ENCODE measurements around the gene ZNF528.

- TF ChIP-seq EZH2 (IDR thresholded peaks at IDR 0.05; ENCODE audit: insufficient read depth, poor library complexity, severe bottlenecking) (no peak), EZH2phosphoT487 (IDR thresholded peaks at IDR 0.05; ENCODE audit: insufficient read depth, low read depth) (no peak)
Observed at GRCh38 chr19:52370341-52370710, 27.3 kb upstream of the ZNF528 start.
